A549 (cell line): Measurements from ENCODE around the gene EYA2.

ENCODE experiments used
- CBX2 ChIP-seq: fragments of 200-600 bp; sonication (generic); IDR thresholded peaks from 2 replicates; pipeline ENCODE4 v1.6.1; 2016; ENCODE audit warnings: low read depth, mild to moderate bottlenecking, borderline replicate concordance
- CTCF ChIP-seq: fragments of >200 bp; sonication (Bioruptor Twin); formaldehyde crosslinking; IDR thresholded peaks from 3 replicates; pipeline ENCODE4 v1.5.1; 2016
- JUN ChIP-seq, 2 experiments: fragments of >200 bp; sonication (Bioruptor Twin); formaldehyde crosslinking; IDR thresholded peaks; 2 replicates in 1 of 2; 3 replicates in 1 of 2; pipeline ENCODE4 v1.6.1; 2016 to 2017
- POLR2A ChIP-seq: IDR thresholded peaks from 2 replicates; pipeline ENCODE4 v1.6.1; 2012; ENCODE audit warnings: mild to moderate bottlenecking, low read length
- POLR2AphosphoS2 ChIP-seq: conservative IDR thresholded peaks from 2 replicates; pipeline ENCODE4 v1.6.1; 2012; ENCODE audit warnings: low read length, improper control_type of control experiment, inconsistent platforms
- TF ChIP-seq, protein P1 (sequence below): fragments of 150-350 bp; IDR thresholded peaks from 2 replicates; pipeline ENCODE4 v1.6.1; 2014; ENCODE audit warnings: low read depth, mild to moderate bottlenecking, low read length

GRCh38 chr20:46955601-46956556 is 61.2 kb downstream of the EYA2 start:
- TF ChIP-seq CTCF (no peak), POLR2A (no peak), CBX2 (no peak), JUN (IDR thresholded peaks at IDR 0.05) (no peak), POLR2AphosphoS2 (no peak)
- TF ChIP-seq, protein P1, sequence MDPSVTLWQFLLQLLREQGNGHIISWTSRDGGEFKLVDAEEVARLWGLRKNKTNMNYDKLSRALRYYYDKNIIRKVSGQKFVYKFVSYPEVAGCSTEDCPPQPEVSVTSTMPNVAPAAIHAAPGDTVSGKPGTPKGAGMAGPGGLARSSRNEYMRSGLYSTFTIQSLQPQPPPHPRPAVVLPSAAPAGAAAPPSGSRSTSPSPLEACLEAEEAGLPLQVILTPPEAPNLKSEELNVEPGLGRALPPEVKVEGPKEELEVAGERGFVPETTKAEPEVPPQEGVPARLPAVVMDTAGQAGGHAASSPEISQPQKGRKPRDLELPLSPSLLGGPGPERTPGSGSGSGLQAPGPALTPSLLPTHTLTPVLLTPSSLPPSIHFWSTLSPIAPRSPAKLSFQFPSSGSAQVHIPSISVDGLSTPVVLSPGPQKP = no peak
